Pancreas (tissue), 10 donors: ENCODE results near the gene PRSS36. TPM values are rescaled to one million over a fixed set of nuclear protein-coding genes. Genes with fewer than 3 reads are reported as not detected.
A peak's percentile ranks its signal among the peaks of the same experiment; 100 is the strongest.

ENCODE experiments used
- ATAC-seq, 4 donors: fragments of 200-7000 bp; cut with Tn5 transposase; one replicate each; pipeline versions ENCODE4 v1.8.0 to v1.9.1; 2020; ENCODE audit warnings: mild to moderate bottlenecking in 4 of 4, moderate library complexity in 4 of 4
- DNase-seq, 6 donors: peaks; one replicate each; pipeline ENCODE4 v3.0.0-alpha.2; 2020
- FAIRE-seq: peaks from 2 replicates; lab custom pipeline; 2012; peaks lifted over from hg19 to GRCh38; lab: Jason Lieb, UNC
- H3K27ac ChIP-seq, 4 donors: fragments of 200-600 bp; sonication (generic); 1 replicate in 3 of 4; 2 replicates in 1 of 4; pipeline versions ENCODE4 v1.5.0 to v1.8.0; 2020
- H3K27me3 ChIP-seq, 4 donors: fragments of 200-600 bp; one replicate each; pipeline ENCODE4 v1.8.0; 2021
- H3K36me3 ChIP-seq, 3 donors: fragments of 200-600 bp; sonication (generic) in 1 of 3; one replicate each; pipeline versions ENCODE4 v1.5.0 to v1.8.0; 2020 to 2021
- H3K4me1 ChIP-seq, 3 donors: fragments of 200-600 bp; one replicate each; pipeline ENCODE4 v1.8.0; 2021
- H3K4me3 ChIP-seq, 4 donors: fragments of 200-600 bp; sonication (generic) in 2 of 4; one replicate each; pipeline versions ENCODE4 v1.5.0 to v1.8.0; 2020 to 2021
- H3K9me3 ChIP-seq, 4 donors: fragments of 200-600 bp; one replicate each; pipeline ENCODE4 v1.8.0; 2021
- CTCF ChIP-seq, 4 donors: fragments of 200-600 bp; sonication (generic) in 3 of 4; IDR thresholded peaks; one replicate each; pipeline versions ENCODE4 v1.5.0 to v1.8.0; 2021; ENCODE audit warnings: antibody characterized with exemption in 4 of 4
- WGBS, 2 donors: extraction: QIAGEN DNeasy Blood & Tissue Kit; methylation state at CpG; one replicate each; pipeline ENCODE4 v1.1.7; 2013; 5-methylcytosine and 5-hydroxymethylcytosine counted together
- intact Hi-C, 3 donors: fragments of 100-400 bp; cut with DNase I; formaldehyde crosslinking; loops; one replicate each; pipeline versions ENCODE4 v1.11.1 to v1.14.2; 2022
- polyA plus RNA-seq, 2 donors: library from polyadenylated mRNA; stranded (reverse); fragments of 200-250 nt; gene quantifications; one replicate each; pipeline ENCODE4 v1.2.3, GENCODE V29; 2013
- total RNA-seq, 6 donors: library from RNA; stranded (reverse); fragmentation: NEBNext Ultra II Directional in 4 of 6; extraction: Animal tissue kit (Norgen Biotek cat#: 25700) in 4 of 6; gene quantifications; one replicate each; pipeline versions ENCODE4 v1.2.1 to v1.2.4, GENCODE V29; 2021 to 2023
- donor health status: healthy with polysubstance abuse.
- donor health status: DM: no; HTN: no; CAD: no; lungs with moderate emphysema.
- donor health status: DM: no; HTN: no; CAD: no.
- donor health status: control.
- donor health status: control.
- donor health status: Bipolar disorder and iron deficiency.
- donor health status: DM: yes; HTN: yes; CAD: no.
- donor health status: DM: no; HTN: no; CAD: no.
- donor health status: DM: no; HTN: no; CAD: no.
- donor health status: DM: yes; HTN: yes; CAD: no.

The PRSS36 gene
- total and polyA plus RNA-seq, 8 donors = 0.14 to 3.1 (median 1.1) TPM

DNA sequence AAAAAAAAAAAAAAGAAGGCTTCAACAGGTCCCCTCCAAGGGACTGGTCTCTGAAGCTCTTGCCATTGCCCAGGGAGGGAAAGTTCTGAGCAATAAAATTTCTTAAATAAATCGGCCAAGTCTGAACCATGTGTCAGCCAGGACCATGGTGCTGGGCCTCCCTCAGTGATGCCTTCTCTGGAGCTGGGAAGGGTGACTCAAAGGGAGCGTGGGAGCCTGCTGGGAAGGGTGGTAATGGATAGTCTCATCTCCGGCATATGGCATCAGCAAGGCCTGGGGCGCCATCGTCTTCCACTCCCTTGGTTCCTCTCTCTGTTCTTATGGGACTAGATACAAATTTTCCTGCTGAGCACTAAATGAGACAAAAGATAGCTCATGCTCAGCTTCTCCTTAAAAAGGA is 57.5 kb downstream of the PRSS36 start:
- WGBS, 2 donors = 90 to 95% methylated on average over 5 of the region's 5 CpGs
- Histone ChIP-seq H3K4me3 (no peak overlapping the region), H3K9me3 (no peaks in the 10 kb centered on the region), H3K36me3 (peaks cover 0 to 9% (median 0%) of the 10 kb centered on the region in 3 donors), H3K4me1 (peaks cover 0 to 11% (median 6%) of the 10 kb centered on the region in 3 donors), H3K27ac (no peak overlapping the region), H3K27me3 (no peaks in the 10 kb centered on the region)
- intact Hi-C loops = no loop called here
- DNase-seq (peak in 1 of 6 donors; percentile 35), ATAC-seq (no peak), FAIRE-seq (no peak)
- TF ChIP-seq CTCF (IDR thresholded peaks at IDR 0.05) = no peak

GRCh38 chr16:31090540-31090939 is 59.3 kb downstream of the PRSS36 start:
- WGBS, 2 donors = 95 to 96% methylated on average over 2 of the region's 2 CpGs
- no peak overlapping the region for H3K4me3 ChIP-seq
- intact Hi-C loops = no loop called here
- no peaks in the 10 kb centered on the region for H3K9me3 ChIP-seq
- TF ChIP-seq CTCF (IDR thresholded peaks at IDR 0.05) = no peak
- no peak for DNase-seq
- H3K27me3 ChIP-seq = no peaks in the 10 kb centered on the region
- ATAC-seq = no peak
- peaks cover 0 to 9% (median 0%) of the 10 kb centered on the region in 3 donors for H3K36me3 ChIP-seq
- H3K4me1 ChIP-seq = peaks cover 0 to 11% (median 6%) of the 10 kb centered on the region in 3 donors
- no peak overlapping the region for H3K27ac ChIP-seq
- no peak for FAIRE-seq

DNA sequence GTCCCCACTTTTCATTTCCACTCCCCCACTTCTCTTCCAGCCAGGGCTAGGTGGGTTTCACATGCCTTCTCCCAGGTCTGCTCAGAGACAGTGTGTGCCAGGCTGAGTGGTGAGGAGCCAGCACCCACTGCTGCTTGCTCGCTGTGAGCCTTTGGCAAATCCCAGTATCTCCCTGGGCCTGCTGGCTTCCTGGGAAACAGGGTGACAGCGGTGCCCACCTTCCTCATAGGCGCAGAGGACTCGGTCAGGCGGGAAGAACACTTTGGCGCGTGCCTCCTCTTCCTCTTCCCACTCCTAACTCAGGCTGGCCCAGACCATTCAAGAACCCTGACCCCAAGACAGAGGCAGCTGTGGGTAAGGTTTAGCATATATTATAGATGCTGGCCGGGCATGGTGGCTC is 60.7 kb downstream of the PRSS36 start:
- no peak for ATAC-seq
- intact Hi-C loops = loop anchor here in 1 of 3 donors (10.0 kb wide), 1 partner anchor 104 kb away; the partner anchor contains the start of gene HSD3B7
- no peak for TF ChIP-seq CTCF (IDR thresholded peaks at IDR 0.05)
- H3K27ac ChIP-seq = no peak overlapping the region
- H3K27me3 ChIP-seq = no peaks in the 10 kb centered on the region
- no peak overlapping the region for H3K4me3 ChIP-seq
- FAIRE-seq = no peak
- WGBS, 2 donors = 94% methylated on average over 8 of the region's 8 CpGs
- peaks cover 0 to 9% (median 0%) of the 10 kb centered on the region in 3 donors for H3K36me3 ChIP-seq
- peaks cover 0 to 6% (median 6%) of the 10 kb centered on the region in 3 donors for H3K4me1 ChIP-seq
- H3K9me3 ChIP-seq = no peaks in the 10 kb centered on the region
- DNase-seq = no peak

Other genes starting within 250 kb of the PRSS36 start
- gene FBXL19, start 226.5 kb downstream of the PRSS36 start, total RNA-seq = 10 to 100 TPM in 1 of 6 donors, 1 to 10 TPM in 5; 3.8 to 13.5 (median 4.6) TPM
- 10 to 100 TPM; 10.1 to 26.8 TPM for gene FBXL19, start 226.5 kb downstream of the PRSS36 start, polyA plus RNA-seq
- 10 to 100 TPM in 4 of 6 donors, 1 to 10 TPM in 2; 8.6 to 12.5 (median 11.4) TPM for gene ORAI3, start 201.0 kb downstream of the PRSS36 start, total RNA-seq
- gene ORAI3, start 201.0 kb downstream of the PRSS36 start, polyA plus RNA-seq = 10 to 100 TPM in 1 of 2 donors, 1 to 10 TPM in 1; 9.5 to 10.3 TPM
- gene SETD1A, start 192.3 kb downstream of the PRSS36 start, total RNA-seq = 10 to 100 TPM in 1 of 6 donors, 1 to 10 TPM in 5; 6.5 to 10.6 (median 8.3) TPM
- 10 to 100 TPM; 12.8 to 17.9 TPM for gene SETD1A, start 192.3 kb downstream of the PRSS36 start, polyA plus RNA-seq
- 10 to 100 TPM; 14.2 to 32.1 (median 17.3) TPM for gene HSD3B7, start 164.9 kb downstream of the PRSS36 start, total RNA-seq
- gene HSD3B7, start 164.9 kb downstream of the PRSS36 start, polyA plus RNA-seq = 10 to 100 TPM; 16.6 to 28.4 TPM
- gene STX1B, start 139.4 kb downstream of the PRSS36 start, total RNA-seq = 1 to 10 TPM in 1 of 6 donors, under 1 TPM in 5; 0.16 to 1.4 (median 0.56) TPM
- gene STX1B, start 139.4 kb downstream of the PRSS36 start, polyA plus RNA-seq = 1 to 10 TPM in 1 of 2 donors, under 1 TPM in 1; 0.82 to 2.4 TPM
- gene STX4, start 116.5 kb downstream of the PRSS36 start, total RNA-seq = 10 to 100 TPM; 22.2 to 48.9 (median 26.9) TPM
- gene STX4, start 116.5 kb downstream of the PRSS36 start, polyA plus RNA-seq = 10 to 100 TPM; 91.8 to 94.4 TPM
- 1 to 10 TPM; 1.5 to 5.5 (median 3.3) TPM for gene ZNF668, start 75.8 kb downstream of the PRSS36 start, total RNA-seq
- 1 to 10 TPM; 4.5 to 6.4 TPM for gene ZNF668, start 75.8 kb downstream of the PRSS36 start, polyA plus RNA-seq
- 10 to 100 TPM in 1 of 6 donors, 1 to 10 TPM in 5; 5.6 to 12.6 (median 7.0) TPM for gene ZNF646, start 75.6 kb downstream of the PRSS36 start, total RNA-seq
- gene ZNF646, start 75.6 kb downstream of the PRSS36 start, polyA plus RNA-seq = 10 to 100 TPM in 1 of 2 donors, 1 to 10 TPM in 1; 3.9 to 10.7 TPM
- gene PRSS53, start 61.1 kb downstream of the PRSS36 start, total RNA-seq = 1 to 10 TPM in 5 of 6 donors, under 1 TPM in 1; 0.52 to 2.1 (median 1.3) TPM
- gene PRSS53, start 61.1 kb downstream of the PRSS36 start, polyA plus RNA-seq = 1 to 10 TPM; 5.3 to 8.2 TPM
- 10 to 100 TPM; 37.7 to 54.3 (median 49.7) TPM for gene VKORC1, start 55.3 kb downstream of the PRSS36 start, total RNA-seq
- gene VKORC1, start 55.3 kb downstream of the PRSS36 start, polyA plus RNA-seq = 10 to 100 TPM; 50.2 to 90.9 TPM
- gene BCKDK, start 41.7 kb downstream of the PRSS36 start, total RNA-seq = 10 to 100 TPM; 25.7 to 64.2 (median 37.0) TPM
- 10 to 100 TPM; 27.4 to 30.7 TPM for gene BCKDK, start 41.7 kb downstream of the PRSS36 start, polyA plus RNA-seq
- gene KAT8, start 32.4 kb downstream of the PRSS36 start, total RNA-seq = 10 to 100 TPM; 31.5 to 40.7 (median 37.6) TPM
- 10 to 100 TPM; 56.0 to 71.7 TPM for gene KAT8, start 32.4 kb downstream of the PRSS36 start, polyA plus RNA-seq
- gene PRSS8, start 14.3 kb downstream of the PRSS36 start, total RNA-seq = 10 to 100 TPM; 32.5 to 89.3 (median 53.8) TPM
- 10 to 100 TPM; 69.8 to 70.6 TPM for gene PRSS8, start 14.3 kb downstream of the PRSS36 start, polyA plus RNA-seq
- 100 to 1,000 TPM in 3 of 6 donors, 10 to 100 TPM in 3; 69.4 to 134 (median 89.7) TPM for gene FUS, start 30.1 kb upstream of the PRSS36 start, total RNA-seq
- 100 to 1,000 TPM; 243 to 379 TPM for gene FUS, start 30.1 kb upstream of the PRSS36 start, polyA plus RNA-seq
- gene PYCARD, start 52.7 kb upstream of the PRSS36 start, total RNA-seq = 10 to 100 TPM in 2 of 6 donors, 1 to 10 TPM in 4; 3.3 to 27.3 (median 6.7) TPM
- 10 to 100 TPM; 13.9 to 14.1 TPM for gene PYCARD, start 52.7 kb upstream of the PRSS36 start, polyA plus RNA-seq
- under 1 TPM in 1 of 6 donors, not detected in 5; 0.12 TPM for gene TRIM72, start 64.1 kb upstream of the PRSS36 start, total RNA-seq
- gene TRIM72, start 64.1 kb upstream of the PRSS36 start, polyA plus RNA-seq = under 1 TPM; under 0.01 to 0.02 TPM
- gene PYDC1, start 67.1 kb upstream of the PRSS36 start, total RNA-seq = not detected
- not detected for gene PYDC1, start 67.1 kb upstream of the PRSS36 start, polyA plus RNA-seq
- 10 to 100 TPM in 1 of 6 donors, 1 to 10 TPM in 3, under 1 TPM in 2; 0.32 to 15.9 (median 2.3) TPM for gene ITGAM, start 109.9 kb upstream of the PRSS36 start, total RNA-seq
- gene ITGAM, start 109.9 kb upstream of the PRSS36 start, polyA plus RNA-seq = 1 to 10 TPM; 1.8 to 3.5 TPM
- 10 to 100 TPM in 2 of 6 donors, 1 to 10 TPM in 2, under 1 TPM in 2; 0.56 to 21.5 (median 1.8) TPM for gene ITGAX, start 205.1 kb upstream of the PRSS36 start, total RNA-seq
- 1 to 10 TPM; 1.2 to 3.0 TPM for gene ITGAX, start 205.1 kb upstream of the PRSS36 start, polyA plus RNA-seq
- under 1 TPM in 2 of 6 donors, not detected in 4; 0.06 to 0.31 TPM for gene ITGAD, start 243.3 kb upstream of the PRSS36 start, total RNA-seq
- not detected for gene ITGAD, start 243.3 kb upstream of the PRSS36 start, polyA plus RNA-seq